ENCODE data around the gene SLIT3. TPM values are rescaled to one million over a fixed set of nuclear protein-coding genes. Genes with fewer than 3 reads are reported as not detected.
"Not testable (repeated sequence)": the region's sequence is repeated elsewhere in the genome, so short reads cannot be mapped to it uniquely, and the experiment has no call there.

Gene SLIT3
- total RNA-seq, 2 donors from 2014 or later, result 67.1 to 140 TPM

GRCh38 chr5:169242175-169242848 lies 58.6 kb downstream of the SLIT3 start:
- intact Hi-C loops (cut with DNase I), result loop anchor here in 1 of 2 donors (5.0 kb wide), 1 partner anchor 765 kb away; no protein-coding TSS in a partner anchor
- no peak for DNase-seq (ENCODE audit: low spot score)

GRCh38 chr5:169229342-169229892 lies 71.5 kb downstream of the SLIT3 start:
- no peak for DNase-seq (ENCODE audit: low spot score)
- intact Hi-C loops (cut with DNase I), result no loop called here

- DNase-seq (ENCODE audit: low spot score), result no peak
- intact Hi-C loops (cut with DNase I), result no loop called here
Measured at GRCh38 chr5:169226895-169227294, 74.0 kb downstream of the SLIT3 start.

- no peak for DNase-seq (ENCODE audit: low spot score)
- intact Hi-C loops (cut with DNase I), result no loop called here
Measured at GRCh38 chr5:169225830-169226356, 75.0 kb downstream of the SLIT3 start.

GRCh38 chr5:169223595-169223953 lies 77.4 kb downstream of the SLIT3 start:
- intact Hi-C loops (cut with DNase I), result no loop called here
- no peak for DNase-seq (ENCODE audit: low spot score)

- intact Hi-C loops (cut with DNase I), result no loop called here
- no peak for DNase-seq (ENCODE audit: low spot score)
Measured at GRCh38 chr5:169222934-169223594, 77.9 kb downstream of the SLIT3 start.

GRCh38 chr5:169221519-169221918 lies 79.4 kb downstream of the SLIT3 start:
- no peak for DNase-seq (ENCODE audit: low spot score)
- intact Hi-C loops (cut with DNase I), result no loop called here

GRCh38 chr5:169219961-169220360 lies 81.0 kb downstream of the SLIT3 start:
- intact Hi-C loops (cut with DNase I), result loop anchor here in 1 of 2 donors (1.0 kb wide), 1 partner anchor 21 kb away; no protein-coding TSS in a partner anchor
- no peak for DNase-seq (ENCODE audit: low spot score)

GRCh38 chr5:169219351-169219750 lies 81.6 kb downstream of the SLIT3 start:
- DNase-seq (ENCODE audit: low spot score), result no peak
- intact Hi-C loops (cut with DNase I), result loop anchor here in 1 of 2 donors (1.0 kb wide), 1 partner anchor 22 kb away; no protein-coding TSS in a partner anchor

GRCh38 chr5:169218861-169219260 lies 82.1 kb downstream of the SLIT3 start:
- DNase-seq (ENCODE audit: low spot score), result no peak
- intact Hi-C loops (cut with DNase I), result loop anchor here in 1 of 2 donors (1.0 kb wide), 1 partner anchor 22 kb away; no protein-coding TSS in a partner anchor

- DNase-seq (ENCODE audit: low spot score), result no peak
- intact Hi-C loops (cut with DNase I), result no loop called here
Measured at GRCh38 chr5:169218176-169218575, 82.8 kb downstream of the SLIT3 start.

GRCh38 chr5:169216866-169217265 lies 84.1 kb downstream of the SLIT3 start:
- DNase-seq (ENCODE audit: low spot score), result no peak
- intact Hi-C loops (cut with DNase I), result no loop called here

- intact Hi-C loops (cut with DNase I), result no loop called here
- no peak for DNase-seq (ENCODE audit: low spot score)
Measured at GRCh38 chr5:169213479-169213878, 87.5 kb downstream of the SLIT3 start.

- DNase-seq (ENCODE audit: low spot score); intact Hi-C loops (cut with DNase I): not testable (repeated sequence)
Measured at GRCh38 chr5:169211761-169212160, 89.2 kb downstream of the SLIT3 start.

GRCh38 chr5:169204788-169205400 lies 96.0 kb downstream of the SLIT3 start:
- intact Hi-C loops (cut with DNase I), result no loop called here
- DNase-seq (ENCODE audit: low spot score), result no peak

GRCh38 chr5:169202969-169203368 lies 98.0 kb downstream of the SLIT3 start:
- intact Hi-C loops (cut with DNase I), result no loop called here
- no peak for DNase-seq (ENCODE audit: low spot score)

GRCh38 chr5:169201597-169201996 lies 99.3 kb downstream of the SLIT3 start:
- intact Hi-C loops (cut with DNase I), result no loop called here

GRCh38 chr5:169200125-169200778 lies 100.7 kb downstream of the SLIT3 start:
- intact Hi-C loops (cut with DNase I), result no loop called here
- no peak for DNase-seq (ENCODE audit: low spot score)

More at GRCh38 chr5:169201597-169201996, 99.3 kb downstream of the SLIT3 start:
- DNase-seq (ENCODE audit: low spot score), result no peak

- DNase-seq (ENCODE audit: low spot score), result no peak
- intact Hi-C loops (cut with DNase I), result no loop called here
Measured at GRCh38 chr5:169197343-169197742, 103.6 kb downstream of the SLIT3 start.
